ENCODE results near the gene ASIC2. TPM values are rescaled to one million over a fixed set of nuclear protein-coding genes. Genes with fewer than 3 reads are reported as not detected.

Gene ASIC2
- total RNA-seq, 1 experiment from 2014 or later = 0.74 TPM

GRCh38 chr17:33239702-33240101 lies 53.4 kb downstream of the ASIC2 start:
- Mint-ChIP-seq H3K4me1 (peaks cover 0 to under 1% of the 10 kb centered on the region in 2 experiments; a peak in 1 of 4 replicates), H3K4me3 (no peak overlapping the region), H3K36me3 (ENCODE audit: insufficient read depth in 1 of 3, low read depth in 3 of 3) (no peaks in the 10 kb centered on the region), H3K9me3 (no peaks in the 10 kb centered on the region), H3K27ac (no peak overlapping the region), H3K27me3 (ENCODE audit: low read depth) (peaks cover 1% of the 10 kb centered on the region)
- Histone ChIP-seq H3K56ac (ENCODE audit: insufficient read length, low read depth, low read length) (no peak overlapping the region), H3K14ac (ENCODE audit: insufficient read depth, low read length) (no peak overlapping the region), H4K91ac (ENCODE audit: insufficient read length, low read depth, low read length) (no peak overlapping the region), H3K27ac (ENCODE audit: insufficient read length, low read depth, low read length) (no peak overlapping the region), H2BK15ac (ENCODE audit: low read depth, low read length) (no peak overlapping the region), H4K5ac (ENCODE audit: insufficient read length, low read depth, low read length) (no peak overlapping the region), H3K18ac (ENCODE audit: insufficient read length, low read depth, low read length) (no peak overlapping the region), H3K79me1 (ENCODE audit: insufficient read depth, low read depth, low read length, poor library complexity, severe bottlenecking) (no peaks in the 10 kb centered on the region), H2AFZ (ENCODE audit: low read length) (no peak overlapping the region), H3K4me1 (ENCODE audit: insufficient read depth, low read length) (no peaks in the 10 kb centered on the region), H2BK20ac (ENCODE audit: low read depth, low read length, poor library complexity, severe bottlenecking) (no peak overlapping the region), H2BK120ac (ENCODE audit: low read depth, low read length, poor library complexity, severe bottlenecking) (no peak overlapping the region), H4K8ac (replicated peaks; ENCODE audit: insufficient read length, low read depth, low read length) (no peak overlapping the region), H3K9ac (ENCODE audit: extremely low read depth, insufficient read length, low read length) (no peak overlapping the region), H3K4me2 (ENCODE audit: insufficient read depth, insufficient read length, low read length) (no peak overlapping the region), H3K27me3 (ENCODE audit: insufficient read depth, low read length) (no peaks in the 10 kb centered on the region; the same call in 1 of the 2 replicates), H2AK5ac (ENCODE audit: insufficient read length, low read length) (no peak overlapping the region), H2BK5ac (ENCODE audit: insufficient read length, low read length) (no peak overlapping the region), H3K4ac (ENCODE audit: low read depth, low read length) (no peak overlapping the region), H3T11ph (ENCODE audit: low read length) (no peak overlapping the region), H3K9me3 (ENCODE audit: control insufficient read depth, low read depth, low read length) (no peaks in the 10 kb centered on the region), H3K23me2 (ENCODE audit: insufficient read length, low read depth, low read length, poor library complexity, severe bottlenecking) (no peaks in the 10 kb centered on the region), H2BK12ac (ENCODE audit: insufficient read length, low read depth, low read length) (no peak overlapping the region), H3K79me2 (ENCODE audit: insufficient read depth, low read length) (no peaks in the 10 kb centered on the region), H3K23ac (ENCODE audit: insufficient read length, low read depth, low read length) (no peak overlapping the region), H4K20me1 (ENCODE audit: control insufficient read depth, insufficient read depth, insufficient read length) (peaks cover 2% of the 10 kb centered on the region)
- WGBS (ENCODE audit: extremely low coverage, insufficient read length, low lambda C conversion rate) = no CpG with 5 or more reads among the region's 1 CpG
- TF ChIP-seq CTCF (conservative IDR thresholded peaks at IDR 0.05) = no peak
- DNase-seq = no peak

Data from H9 (cell line).